Calu3 (cell line): ENCODE measurements around the gene UST. TPM values are rescaled to one million over a fixed set of nuclear protein-coding genes. Genes with fewer than 3 reads are reported as not detected.

Experiments
- Bru-seq: library from RNA; stranded (reverse); fragments of 400-500 nt; gene quantifications from one replicate; lab custom pipeline; 2021; lab: Mats Ljungman, UMichigan
- BruChase-seq, 2 experiments: library from RNA; stranded (reverse); fragments of 400-500 nt; gene quantifications; one replicate each; lab custom pipeline; 2021; lab: Mats Ljungman, UMichigan
- BruUV-seq: library from RNA; stranded (reverse); fragments of 400-500 nt; replicated peaks from 2 replicates; lab custom pipeline; 2021; lab: Mats Ljungman, UMichigan
- CTCF ChIA-PET: fragments of 300-600 bp; sonication (Branson Sonifier 250); formaldehyde crosslinking; loops from one replicate; lab custom pipeline; 2022; ENCODE audit warnings: antibody characterized with exemption; lab: Charles Lee
- DNase-seq: peaks from one replicate; pipeline ENCODE4 v3.0.0; 2022
- H3K27ac Mint-ChIP-seq: one replicate; pipeline ENCODE4 v1.8.0; 2022; ENCODE audit warnings: mixed read lengths; ENCODE audit not compliant: unreplicated experiment
- H3K27me3 Mint-ChIP-seq: one replicate; pipeline ENCODE4 v1.8.0; 2022; ENCODE audit warnings: mixed read lengths; ENCODE audit not compliant: unreplicated experiment
- H3K36me3 Mint-ChIP-seq: one replicate; pipeline ENCODE4 v1.8.0; 2022; ENCODE audit warnings: mild to moderate bottlenecking, moderate library complexity, mixed read lengths; ENCODE audit not compliant: insufficient read depth, unreplicated experiment
- H3K4me1 Mint-ChIP-seq: one replicate; pipeline ENCODE4 v1.8.0; 2022; ENCODE audit warnings: mild to moderate bottlenecking, low read depth, mixed read lengths; ENCODE audit not compliant: unreplicated experiment
- H3K4me3 Mint-ChIP-seq: one replicate; pipeline ENCODE4 v1.8.0; 2022; ENCODE audit warnings: mild to moderate bottlenecking, low read depth, moderate library complexity, mixed read lengths; ENCODE audit not compliant: unreplicated experiment
- H3K9me3 Mint-ChIP-seq: one replicate; pipeline ENCODE4 v1.8.0; 2022; ENCODE audit warnings: low read depth, mixed read lengths; ENCODE audit not compliant: unreplicated experiment
- intact Hi-C: fragments of 100-400 bp; cut with micrococcal nuclease; formaldehyde crosslinking; loops from one replicate; pipeline ENCODE4 v1.10.0; 2022; ENCODE audit not compliant: unreplicated experiment
- long read RNA-seq: library from polyadenylated mRNA; stranded (forward); transcript quantifications from one replicate; pipeline ENCODE4 v2.0.0, GENCODE V29; 2022
- total RNA-seq: library from RNA; stranded (reverse); gene quantifications from 2 replicates; pipeline ENCODE4 v1.2.3, GENCODE V29; 2022
- TF ChIP-seq, protein P1 (sequence below): fragments of 200-600 bp; IDR thresholded peaks from one replicate; pipeline ENCODE4 v1.8.0; 2022; ENCODE audit warnings: antibody characterized with exemption; ENCODE audit not compliant: unreplicated experiment

The UST gene, protein sequence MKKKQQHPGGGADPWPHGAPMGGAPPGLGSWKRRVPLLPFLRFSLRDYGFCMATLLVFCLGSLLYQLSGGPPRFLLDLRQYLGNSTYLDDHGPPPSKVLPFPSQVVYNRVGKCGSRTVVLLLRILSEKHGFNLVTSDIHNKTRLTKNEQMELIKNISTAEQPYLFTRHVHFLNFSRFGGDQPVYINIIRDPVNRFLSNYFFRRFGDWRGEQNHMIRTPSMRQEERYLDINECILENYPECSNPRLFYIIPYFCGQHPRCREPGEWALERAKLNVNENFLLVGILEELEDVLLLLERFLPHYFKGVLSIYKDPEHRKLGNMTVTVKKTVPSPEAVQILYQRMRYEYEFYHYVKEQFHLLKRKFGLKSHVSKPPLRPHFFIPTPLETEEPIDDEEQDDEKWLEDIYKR
- total RNA-seq = 2.4 TPM in 2 replicates
- Bru-seq, nascent RNA = percentile 41 among the genes with signal in this experiment
- BruChase-seq, experiment 1, labeled RNA remaining after a 6-hour chase = percentile 32 among the genes with signal in this experiment
- BruChase-seq, experiment 2, labeled RNA remaining after a 2-hour chase = percentile 28 among the genes with signal in this experiment
- long read RNA-seq, full-length matches to known transcripts = 3 of 3 reads
- long read RNA-seq, partial matches to known transcripts = 0 of 3 reads
- long read RNA-seq, other reads (novel, unspliced or antisense) = 0 of 3 reads

- intact Hi-C loops = loop anchor here (1.0 to 10.0 kb wide), 2 partner anchors 88 to 202 kb away; no protein-coding TSS in a partner anchor
- CTCF ChIA-PET = no interaction called here
- Mint-ChIP-seq H3K27me3 (peaks cover 16% of the 10 kb centered on the region), H3K27ac (peak within 1 kb of the TSS; percentile 71), H3K36me3 (peaks cover 16% of the 10 kb centered on the region), H3K4me1 (peaks cover 39% of the 10 kb centered on the region), H3K4me3 (peak within 1 kb of the TSS; percentile 90), H3K9me3 (no peaks in the 10 kb centered on the region)
- peak; percentile 60 for DNase-seq
- TF ChIP-seq, protein P1, sequence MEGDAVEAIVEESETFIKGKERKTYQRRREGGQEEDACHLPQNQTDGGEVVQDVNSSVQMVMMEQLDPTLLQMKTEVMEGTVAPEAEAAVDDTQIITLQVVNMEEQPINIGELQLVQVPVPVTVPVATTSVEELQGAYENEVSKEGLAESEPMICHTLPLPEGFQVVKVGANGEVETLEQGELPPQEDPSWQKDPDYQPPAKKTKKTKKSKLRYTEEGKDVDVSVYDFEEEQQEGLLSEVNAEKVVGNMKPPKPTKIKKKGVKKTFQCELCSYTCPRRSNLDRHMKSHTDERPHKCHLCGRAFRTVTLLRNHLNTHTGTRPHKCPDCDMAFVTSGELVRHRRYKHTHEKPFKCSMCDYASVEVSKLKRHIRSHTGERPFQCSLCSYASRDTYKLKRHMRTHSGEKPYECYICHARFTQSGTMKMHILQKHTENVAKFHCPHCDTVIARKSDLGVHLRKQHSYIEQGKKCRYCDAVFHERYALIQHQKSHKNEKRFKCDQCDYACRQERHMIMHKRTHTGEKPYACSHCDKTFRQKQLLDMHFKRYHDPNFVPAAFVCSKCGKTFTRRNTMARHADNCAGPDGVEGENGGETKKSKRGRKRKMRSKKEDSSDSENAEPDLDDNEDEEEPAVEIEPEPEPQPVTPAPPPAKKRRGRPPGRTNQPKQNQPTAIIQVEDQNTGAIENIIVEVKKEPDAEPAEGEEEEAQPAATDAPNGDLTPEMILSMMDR = no peak
- BruUV-seq = no TSS peak
These were observed at the start of gene UST for GRCh38 chr6:148746363-148747144. Gene UST, plus strand, starts transcription at chr6:148747030. Its CDS starts 401 bp downstream, at chr6:148747431.

GRCh38 chr6:148697895-148698440, 48.9 kb upstream of the UST start:
- CTCF ChIA-PET = no interaction called here

GRCh38 chr6:148698671-148699180, 48.1 kb upstream of the UST start:
- no peak for DNase-seq
- Mint-ChIP-seq H3K27me3 (no peaks in the 10 kb centered on the region), H3K36me3 (no peaks in the 10 kb centered on the region), H3K27ac (no peak overlapping the region), H3K4me3 (no peak overlapping the region), H3K4me1 (no peaks in the 10 kb centered on the region), H3K9me3 (no peaks in the 10 kb centered on the region)
- TF ChIP-seq, protein P1 = no peak
- no TSS peak for BruUV-seq
- CTCF ChIA-PET = no interaction called here
- intact Hi-C loops = no loop called here

More at GRCh38 chr6:148697895-148698440, 48.9 kb upstream of the UST start:
- Mint-ChIP-seq H3K4me3 (no peak overlapping the region), H3K27ac (no peak overlapping the region), H3K36me3 (no peaks in the 10 kb centered on the region), H3K27me3 (no peaks in the 10 kb centered on the region), H3K4me1 (no peaks in the 10 kb centered on the region), H3K9me3 (no peaks in the 10 kb centered on the region)
- DNase-seq = no peak
- TF ChIP-seq, protein P1 = no peak
- no TSS peak for BruUV-seq
- intact Hi-C loops = no loop called here
